ENCODE results near the gene CRYBG1. TPM values are rescaled to one million over a fixed set of nuclear protein-coding genes. Genes with fewer than 3 reads are reported as not detected.

CRYBG1 gene
- total RNA-seq, 1 experiment from 2014 or later, result 5.7 TPM

GRCh38 chr6:106318851-106319250 lies 41.7 kb upstream of the CRYBG1 start:
- peaks cover 9 to 12% of the 10 kb centered on the region in 2 experiments for H3K4me1 Mint-ChIP-seq
- H3K27ac Mint-ChIP-seq, result no peak overlapping the region
- H3K18ac ChIP-seq (ENCODE audit: insufficient read length, low read depth, low read length), result no peak overlapping the region
- H3K56ac ChIP-seq (ENCODE audit: insufficient read length, low read depth, low read length), result no peak overlapping the region
- no peak overlapping the region for H2AK5ac ChIP-seq (ENCODE audit: insufficient read length, low read length)
- no peak overlapping the region for H3K4me2 ChIP-seq (ENCODE audit: insufficient read depth, insufficient read length, low read length)
- no peak overlapping the region for H2BK12ac ChIP-seq (ENCODE audit: insufficient read length, low read depth, low read length)
- H4K8ac ChIP-seq (replicated peaks; ENCODE audit: insufficient read length, low read depth, low read length), result no peak overlapping the region
- no peaks in the 10 kb centered on the region for H3K27me3 Mint-ChIP-seq (ENCODE audit: low read depth)
- H2BK20ac ChIP-seq (ENCODE audit: low read depth, low read length, poor library complexity, severe bottlenecking), result no peak overlapping the region
- H3K4me1 ChIP-seq (ENCODE audit: insufficient read depth, low read length), result no peaks in the 10 kb centered on the region
- no peak for DNase-seq
- no peak overlapping the region for H4K91ac ChIP-seq (ENCODE audit: insufficient read length, low read depth, low read length)
- H2AFZ ChIP-seq (ENCODE audit: low read length), result no peak overlapping the region
- no peak overlapping the region for H2BK120ac ChIP-seq (ENCODE audit: low read depth, low read length, poor library complexity, severe bottlenecking)
- H3K9me3 Mint-ChIP-seq, result no peaks in the 10 kb centered on the region
- H2BK15ac ChIP-seq (ENCODE audit: low read depth, low read length), result no peak overlapping the region
- no peak overlapping the region for H3K14ac ChIP-seq (ENCODE audit: insufficient read depth, low read length)
- no peak overlapping the region for H3K23ac ChIP-seq (ENCODE audit: insufficient read length, low read depth, low read length)
- no peaks in the 10 kb centered on the region for H3K27me3 ChIP-seq (ENCODE audit: insufficient read depth, low read length)
- no peaks in the 10 kb centered on the region for H3K23me2 ChIP-seq (ENCODE audit: insufficient read length, low read depth, low read length, poor library complexity, severe bottlenecking)
- no peaks in the 10 kb centered on the region for H4K20me1 ChIP-seq (ENCODE audit: control insufficient read depth, insufficient read depth, insufficient read length)
- no peak overlapping the region for H2BK5ac ChIP-seq (ENCODE audit: insufficient read length, low read length)
- H3T11ph ChIP-seq (ENCODE audit: low read length), result no peak overlapping the region
- no peak overlapping the region for H3K9ac ChIP-seq (ENCODE audit: extremely low read depth, insufficient read length, low read length)
- H3K27ac ChIP-seq (ENCODE audit: insufficient read length, low read depth, low read length), result no peak overlapping the region
- TF ChIP-seq CTCF (conservative IDR thresholded peaks at IDR 0.05), result no peak
- no peak overlapping the region for H3K4ac ChIP-seq (ENCODE audit: low read depth, low read length)
- H3K79me2 ChIP-seq (ENCODE audit: insufficient read depth, low read length), result peaks cover 17% of the 10 kb centered on the region; the same call in 1 of the 2 replicates
- no peak overlapping the region for H3K4me3 Mint-ChIP-seq
- H3K79me1 ChIP-seq (ENCODE audit: insufficient read depth, low read depth, low read length, poor library complexity, severe bottlenecking), result peaks cover 10% of the 10 kb centered on the region
- H3K36me3 Mint-ChIP-seq (ENCODE audit: insufficient read depth in 1 of 3, low read depth in 3 of 3), result peaks cover 0 to 19% (median 17%) of the 10 kb centered on the region in 3 experiments; a peak in 5 of 7 replicates
- H4K5ac ChIP-seq (ENCODE audit: insufficient read length, low read depth, low read length), result no peak overlapping the region
- no peaks in the 10 kb centered on the region for H3K9me3 ChIP-seq (ENCODE audit: control insufficient read depth, low read depth, low read length)
